GM23338 (cell line): ENCODE measurements around the gene SEC14L6.

Source experiments
- CREB1 ChIP-seq: fragments of 250-450 bp; sonication (Bioruptor Pico); IDR thresholded peaks from 2 replicates; pipeline ENCODE4 v1.5.0; 2020; ENCODE audit warnings: low read depth, mild to moderate bottlenecking, moderate library complexity
- POLR2AphosphoS5 ChIP-seq: IDR thresholded peaks from 2 replicates; pipeline ENCODE4 v1.6.1; 2016; ENCODE audit warnings: antibody characterized with exemption, low read depth
- TF ChIP-seq, protein P1 (sequence below): IDR thresholded peaks from one replicate; pipeline ENCODE4 v1.6.1; 2018; ENCODE audit warnings: antibody characterized with exemption; ENCODE audit not compliant: unreplicated experiment

DNA sequence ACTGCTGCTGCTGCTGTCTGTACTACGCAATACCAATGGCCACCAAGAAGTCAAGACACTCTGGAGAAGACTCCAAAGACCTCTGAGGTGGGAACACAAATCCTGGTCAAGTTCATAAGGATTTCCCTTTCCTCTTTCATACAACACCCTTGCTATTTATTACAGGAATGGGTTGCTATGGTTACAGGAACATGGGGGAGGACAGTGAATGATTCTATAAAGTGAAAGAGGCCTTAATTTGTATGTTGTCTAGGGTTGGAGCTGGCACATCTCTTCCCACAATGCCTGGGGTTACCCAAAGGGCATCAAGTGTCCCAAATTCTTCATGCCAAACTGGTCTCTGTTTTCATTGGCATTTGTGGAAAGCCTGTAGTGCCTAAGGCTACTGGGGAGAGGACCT lies 63.4 kb downstream of the SEC14L6 start:
- TF ChIP-seq CREB1 (no peak), POLR2AphosphoS5 (no peak)
- TF ChIP-seq, protein P1, sequence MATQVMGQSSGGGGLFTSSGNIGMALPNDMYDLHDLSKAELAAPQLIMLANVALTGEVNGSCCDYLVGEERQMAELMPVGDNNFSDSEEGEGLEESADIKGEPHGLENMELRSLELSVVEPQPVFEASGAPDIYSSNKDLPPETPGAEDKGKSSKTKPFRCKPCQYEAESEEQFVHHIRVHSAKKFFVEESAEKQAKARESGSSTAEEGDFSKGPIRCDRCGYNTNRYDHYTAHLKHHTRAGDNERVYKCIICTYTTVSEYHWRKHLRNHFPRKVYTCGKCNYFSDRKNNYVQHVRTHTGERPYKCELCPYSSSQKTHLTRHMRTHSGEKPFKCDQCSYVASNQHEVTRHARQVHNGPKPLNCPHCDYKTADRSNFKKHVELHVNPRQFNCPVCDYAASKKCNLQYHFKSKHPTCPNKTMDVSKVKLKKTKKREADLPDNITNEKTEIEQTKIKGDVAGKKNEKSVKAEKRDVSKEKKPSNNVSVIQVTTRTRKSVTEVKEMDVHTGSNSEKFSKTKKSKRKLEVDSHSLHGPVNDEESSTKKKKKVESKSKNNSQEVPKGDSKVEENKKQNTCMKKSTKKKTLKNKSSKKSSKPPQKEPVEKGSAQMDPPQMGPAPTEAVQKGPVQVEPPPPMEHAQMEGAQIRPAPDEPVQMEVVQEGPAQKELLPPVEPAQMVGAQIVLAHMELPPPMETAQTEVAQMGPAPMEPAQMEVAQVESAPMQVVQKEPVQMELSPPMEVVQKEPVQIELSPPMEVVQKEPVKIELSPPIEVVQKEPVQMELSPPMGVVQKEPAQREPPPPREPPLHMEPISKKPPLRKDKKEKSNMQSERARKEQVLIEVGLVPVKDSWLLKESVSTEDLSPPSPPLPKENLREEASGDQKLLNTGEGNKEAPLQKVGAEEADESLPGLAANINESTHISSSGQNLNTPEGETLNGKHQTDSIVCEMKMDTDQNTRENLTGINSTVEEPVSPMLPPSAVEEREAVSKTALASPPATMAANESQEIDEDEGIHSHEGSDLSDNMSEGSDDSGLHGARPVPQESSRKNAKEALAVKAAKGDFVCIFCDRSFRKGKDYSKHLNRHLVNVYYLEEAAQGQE = no peak
